KMS-11 (cell line): ENCODE data around the gene CACNA1I.

Source experiments
- H2AFZ ChIP-seq: fragments of 200-600 bp; sonication (generic); 2 replicates; pipeline ENCODE4 v1.6.1; 2016; ENCODE audit warnings: antibody characterized with exemption, mixed run types, low read depth
- H3K27ac ChIP-seq: fragments of 200-600 bp; sonication (generic); 2 replicates; pipeline ENCODE4 v1.6.1; 2016; ENCODE audit warnings: mild to moderate bottlenecking, mixed run types
- H3K27me3 ChIP-seq: fragments of 200-600 bp; sonication (generic); 2 replicates; pipeline ENCODE4 v1.6.1; 2017; ENCODE audit warnings: mild to moderate bottlenecking, low read depth, mixed run types, moderate library complexity; ENCODE audit not compliant: insufficient read depth
- H3K36me3 ChIP-seq: fragments of 200-600 bp; sonication (generic); 2 replicates; pipeline ENCODE4 v1.6.1; 2017; ENCODE audit warnings: mild to moderate bottlenecking, mixed run types; ENCODE audit not compliant: insufficient read depth
- H3K4me1 ChIP-seq: fragments of 200-600 bp; sonication (generic); 2 replicates; pipeline ENCODE4 v1.6.1; 2016; ENCODE audit warnings: mild to moderate bottlenecking, low read depth, mixed run types; ENCODE audit not compliant: poor library complexity, severe bottlenecking
- H3K4me2 ChIP-seq: fragments of 200-600 bp; sonication (generic); 2 replicates; pipeline ENCODE4 v1.7.0; 2016; ENCODE audit warnings: mild to moderate bottlenecking, mixed run types
- H3K4me3 ChIP-seq: fragments of 200-600 bp; sonication (generic); IDR thresholded peaks from 2 replicates; pipeline ENCODE4 v1.6.1; 2017; ENCODE audit warnings: low read depth, low read length, mixed read lengths; ENCODE audit not compliant: insufficient read depth
- H3K79me2 ChIP-seq: fragments of 200-600 bp; sonication (generic); 2 replicates; pipeline ENCODE4 v1.6.1; 2016; ENCODE audit warnings: low read depth, mixed run types; ENCODE audit not compliant: insufficient read depth
- H3K9ac ChIP-seq: fragments of 200-600 bp; sonication (generic); 2 replicates; pipeline ENCODE4 v1.6.1; 2016; ENCODE audit warnings: mild to moderate bottlenecking, mixed run types
- H4K20me1 ChIP-seq: fragments of 200-600 bp; sonication (generic); 2 replicates; pipeline ENCODE4 v1.6.1; 2016; ENCODE audit warnings: mild to moderate bottlenecking, mixed run types; ENCODE audit not compliant: insufficient read depth
- TF ChIP-seq, protein P1 (sequence below): fragments of 200-600 bp; sonication (generic); conservative IDR thresholded peaks from 2 replicates; pipeline ENCODE4 v1.6.1; 2017; ENCODE audit warnings: low read depth, mild to moderate bottlenecking, antibody characterized with exemption, low read length, moderate library complexity, mixed read lengths

Gene CACNA1I

DNA sequence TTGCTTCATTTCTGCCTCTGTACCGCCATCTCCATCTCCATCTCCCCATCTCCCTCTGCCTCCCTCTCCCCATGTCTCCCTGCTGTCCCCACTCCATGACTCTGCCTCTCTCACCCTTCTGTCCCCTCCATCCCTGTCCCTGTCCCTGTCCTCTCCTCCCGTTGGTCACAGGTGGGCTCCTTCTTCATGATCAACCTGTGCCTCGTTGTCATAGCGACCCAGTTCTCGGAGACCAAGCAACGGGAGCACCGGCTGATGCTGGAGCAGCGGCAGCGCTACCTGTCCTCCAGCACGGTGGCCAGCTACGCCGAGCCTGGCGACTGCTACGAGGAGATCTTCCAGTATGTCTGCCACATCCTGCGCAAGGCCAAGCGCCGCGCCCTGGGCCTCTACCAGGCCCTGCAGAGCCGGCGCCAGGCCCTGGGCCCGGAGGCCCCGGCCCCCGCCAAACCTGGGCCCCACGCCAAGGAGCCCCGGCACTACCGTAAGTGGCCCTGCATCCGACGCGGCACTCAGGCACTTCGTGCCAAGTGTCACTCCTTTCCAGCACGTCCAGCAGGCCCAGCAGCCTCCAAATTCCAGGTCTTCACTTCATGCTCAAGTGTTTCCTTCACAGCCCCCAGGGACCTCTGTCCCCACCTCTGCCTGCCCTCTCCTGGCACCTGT is 76.0 kb downstream of the CACNA1I start:
- Histone ChIP-seq H3K9ac (no peak overlapping the region), H3K36me3 (no peaks in the 10 kb centered on the region), H3K27ac (no peak overlapping the region), H3K79me2 (no peaks in the 10 kb centered on the region), H3K27me3 (peaks cover 85% of the 10 kb centered on the region), H4K20me1 (no peaks in the 10 kb centered on the region), H2AFZ (no peak overlapping the region), H3K4me1 (no peaks in the 10 kb centered on the region), H3K4me2 (no peak overlapping the region), H3K4me3 (no peak overlapping the region)
- TF ChIP-seq, protein P1, sequence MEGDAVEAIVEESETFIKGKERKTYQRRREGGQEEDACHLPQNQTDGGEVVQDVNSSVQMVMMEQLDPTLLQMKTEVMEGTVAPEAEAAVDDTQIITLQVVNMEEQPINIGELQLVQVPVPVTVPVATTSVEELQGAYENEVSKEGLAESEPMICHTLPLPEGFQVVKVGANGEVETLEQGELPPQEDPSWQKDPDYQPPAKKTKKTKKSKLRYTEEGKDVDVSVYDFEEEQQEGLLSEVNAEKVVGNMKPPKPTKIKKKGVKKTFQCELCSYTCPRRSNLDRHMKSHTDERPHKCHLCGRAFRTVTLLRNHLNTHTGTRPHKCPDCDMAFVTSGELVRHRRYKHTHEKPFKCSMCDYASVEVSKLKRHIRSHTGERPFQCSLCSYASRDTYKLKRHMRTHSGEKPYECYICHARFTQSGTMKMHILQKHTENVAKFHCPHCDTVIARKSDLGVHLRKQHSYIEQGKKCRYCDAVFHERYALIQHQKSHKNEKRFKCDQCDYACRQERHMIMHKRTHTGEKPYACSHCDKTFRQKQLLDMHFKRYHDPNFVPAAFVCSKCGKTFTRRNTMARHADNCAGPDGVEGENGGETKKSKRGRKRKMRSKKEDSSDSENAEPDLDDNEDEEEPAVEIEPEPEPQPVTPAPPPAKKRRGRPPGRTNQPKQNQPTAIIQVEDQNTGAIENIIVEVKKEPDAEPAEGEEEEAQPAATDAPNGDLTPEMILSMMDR, result no peak

DNA sequence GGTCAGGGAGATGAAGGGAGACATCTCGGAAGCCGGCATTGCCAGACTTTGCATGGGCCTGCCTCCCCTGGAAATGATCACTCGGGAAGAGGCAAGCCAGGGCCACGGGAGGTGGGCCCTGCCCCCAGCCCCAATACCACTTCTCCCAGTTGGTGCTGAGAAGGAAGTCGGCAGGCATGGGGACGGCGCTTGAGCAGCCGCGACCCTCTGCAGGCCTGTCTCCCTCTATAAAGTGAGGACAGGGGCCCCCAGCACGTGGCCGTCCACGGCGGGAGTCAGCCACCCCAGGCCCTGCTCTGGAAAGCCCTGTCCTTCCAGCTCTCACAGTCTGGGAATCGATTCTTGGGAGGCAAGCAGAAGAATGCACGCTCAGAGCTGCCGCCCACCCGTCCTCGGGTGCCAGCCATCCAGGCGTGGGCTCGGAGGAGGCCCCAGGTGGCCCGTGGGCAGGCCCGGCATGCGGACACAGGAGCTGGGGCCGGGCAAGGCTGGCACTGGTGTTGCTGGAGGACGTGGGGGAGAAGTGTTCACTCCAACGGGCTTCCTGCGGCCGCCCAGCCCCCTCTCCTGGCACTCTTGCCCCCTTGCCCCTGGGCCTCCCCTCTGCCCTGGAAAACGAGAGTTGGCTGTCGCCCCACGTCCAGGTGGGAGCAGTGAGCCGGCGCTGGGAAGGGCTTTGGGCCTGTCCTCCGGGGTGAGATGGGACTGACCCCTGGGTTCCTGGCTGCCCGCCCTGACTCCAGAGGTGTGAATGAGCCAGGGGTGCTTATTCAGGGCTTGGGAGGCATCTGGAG is 77.5 kb downstream of the CACNA1I start:
- Histone ChIP-seq H2AFZ (no peak overlapping the region), H3K4me3 (no peak overlapping the region), H3K36me3 (no peaks in the 10 kb centered on the region), H3K27me3 (peaks cover 74% of the 10 kb centered on the region), H3K9ac (no peak overlapping the region), H4K20me1 (no peaks in the 10 kb centered on the region), H3K4me1 (no peaks in the 10 kb centered on the region), H3K4me2 (no peak overlapping the region), H3K79me2 (no peaks in the 10 kb centered on the region), H3K27ac (no peak overlapping the region)
- TF ChIP-seq, protein P1, result no peak

DNA sequence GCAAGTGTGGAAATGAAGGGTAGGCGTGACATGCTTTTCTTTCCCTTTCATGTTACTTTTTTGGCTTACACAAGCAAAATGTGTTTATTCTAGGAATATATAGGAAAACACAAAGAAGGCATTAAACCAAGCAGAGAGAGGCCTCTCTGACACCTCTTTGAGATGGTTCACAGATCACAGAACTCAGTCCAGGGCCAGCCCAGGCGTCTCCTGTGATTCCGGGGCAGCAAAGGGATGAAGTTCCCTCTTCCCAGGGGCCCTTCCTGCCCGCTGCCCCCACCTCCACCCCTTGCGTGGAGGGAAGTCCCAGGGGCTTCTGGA is 78.0 kb downstream of the CACNA1I start:
- H2AFZ ChIP-seq, result no peak overlapping the region
- no peaks in the 10 kb centered on the region for H3K4me1 ChIP-seq
- TF ChIP-seq, protein P1, result no peak
- H3K27ac ChIP-seq, result no peak overlapping the region
- no peak overlapping the region for H3K4me3 ChIP-seq
- H3K4me2 ChIP-seq, result no peak overlapping the region
- H3K36me3 ChIP-seq, result no peaks in the 10 kb centered on the region
- H3K27me3 ChIP-seq, result peaks cover 69% of the 10 kb centered on the region
- H3K79me2 ChIP-seq, result no peaks in the 10 kb centered on the region
- H3K9ac ChIP-seq, result no peak overlapping the region
- H4K20me1 ChIP-seq, result no peaks in the 10 kb centered on the region

DNA sequence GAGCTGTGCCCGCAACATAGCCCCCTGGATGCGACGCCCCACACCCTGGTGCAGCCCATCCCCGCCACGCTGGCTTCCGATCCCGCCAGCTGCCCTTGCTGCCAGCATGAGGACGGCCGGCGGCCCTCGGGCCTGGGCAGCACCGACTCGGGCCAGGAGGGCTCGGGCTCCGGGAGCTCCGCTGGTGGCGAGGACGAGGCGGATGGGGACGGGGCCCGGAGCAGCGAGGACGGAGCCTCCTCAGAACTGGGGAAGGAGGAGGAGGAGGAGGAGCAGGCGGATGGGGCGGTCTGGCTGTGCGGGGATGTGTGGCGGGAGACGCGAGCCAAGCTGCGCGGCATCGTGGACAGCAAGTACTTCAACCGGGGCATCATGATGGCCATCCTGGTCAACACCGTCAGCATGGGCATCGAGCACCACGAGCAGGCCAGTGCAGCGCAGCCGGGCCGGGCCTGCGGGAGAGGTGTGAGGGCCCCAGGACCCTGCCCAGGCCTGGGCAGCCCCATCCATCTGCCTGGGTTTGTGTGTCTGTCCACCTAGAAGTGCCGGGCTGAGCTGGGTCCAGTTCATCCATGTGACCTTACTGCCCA is 79.0 kb downstream of the CACNA1I start:
- Histone ChIP-seq H3K36me3 (no peaks in the 10 kb centered on the region), H3K79me2 (no peaks in the 10 kb centered on the region), H3K4me2 (no peak overlapping the region), H3K4me3 (no peak overlapping the region), H2AFZ (no peak overlapping the region), H4K20me1 (no peaks in the 10 kb centered on the region), H3K27ac (no peak overlapping the region), H3K4me1 (no peaks in the 10 kb centered on the region), H3K27me3 (peaks cover 60% of the 10 kb centered on the region), H3K9ac (no peak overlapping the region)
- TF ChIP-seq, protein P1, result no peak
